ENCODE results near the gene OR4D2.
"Not testable (repeated sequence)": the region's sequence is repeated elsewhere in the genome, so short reads cannot be mapped to it uniquely, and the experiment has no call there.

The OR4D2 gene

DNA sequence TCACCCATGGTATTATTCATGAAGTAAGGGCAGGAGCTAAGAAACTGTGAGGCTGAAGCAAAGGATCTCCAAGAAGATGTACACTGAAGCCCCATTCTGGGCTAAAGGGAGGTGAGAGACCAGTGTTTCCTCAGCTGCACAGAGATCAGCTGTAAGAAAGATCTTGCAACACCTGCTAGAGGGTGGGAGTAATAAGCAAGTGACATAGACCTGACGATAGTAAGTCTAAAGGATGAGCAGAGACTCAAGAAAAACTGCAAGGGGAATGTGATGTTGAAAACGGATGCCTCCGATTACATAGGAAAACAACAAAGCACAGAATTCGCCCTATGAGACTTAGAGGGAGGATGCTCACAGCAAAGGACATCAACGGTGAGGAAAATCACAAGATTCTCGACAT, at the start of gene OR4D2:
Gene OR4D2 (plus strand): TSS at position 301 of the 400 bp plus-strand sequence. CDS start 2,674 bp downstream, outside the sequence.
- DNase-seq (ENCODE audit: low spot score), result no peak

DNA sequence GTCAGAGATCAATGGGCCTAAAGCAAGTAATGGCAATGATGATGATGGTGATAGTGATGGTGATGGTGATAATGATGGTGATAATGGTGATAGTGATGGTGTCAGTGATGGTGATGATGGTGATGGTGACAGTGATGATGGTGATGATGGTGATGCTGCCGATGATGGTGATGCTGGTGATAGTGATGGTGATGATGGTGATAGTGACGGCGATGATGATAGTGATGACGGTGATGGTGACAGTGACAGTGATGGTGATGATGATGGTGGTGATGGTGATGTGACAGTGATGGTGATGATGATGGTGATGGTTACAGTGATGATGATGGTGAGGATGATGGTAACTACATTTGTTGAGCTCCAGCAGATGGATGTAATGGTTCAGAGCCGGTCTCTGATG, 49.4 kb upstream of the OR4D2 start:
- no peak for DNase-seq (ENCODE audit: low spot score)

DNA sequence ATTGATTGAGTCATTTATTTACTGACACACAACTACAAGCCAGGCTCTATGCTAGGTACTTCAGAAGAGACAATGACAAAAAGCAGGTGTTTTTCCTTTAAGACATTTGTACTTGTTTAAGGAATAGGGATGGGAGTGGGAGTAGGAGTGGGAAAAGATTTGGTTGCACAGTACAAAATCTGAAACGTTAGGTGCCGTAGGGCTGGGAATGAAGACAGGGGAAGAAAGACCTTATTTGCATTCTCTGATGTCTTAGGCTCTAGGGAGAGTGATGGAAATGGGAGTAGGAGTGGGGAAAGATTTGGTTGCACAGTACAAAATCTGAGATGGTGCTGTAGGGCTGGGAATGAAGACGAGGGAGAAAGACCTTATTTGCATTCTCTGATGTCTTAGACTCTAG, 47.3 kb upstream of the OR4D2 start:
- no peak for DNase-seq (ENCODE audit: low spot score)

DNA sequence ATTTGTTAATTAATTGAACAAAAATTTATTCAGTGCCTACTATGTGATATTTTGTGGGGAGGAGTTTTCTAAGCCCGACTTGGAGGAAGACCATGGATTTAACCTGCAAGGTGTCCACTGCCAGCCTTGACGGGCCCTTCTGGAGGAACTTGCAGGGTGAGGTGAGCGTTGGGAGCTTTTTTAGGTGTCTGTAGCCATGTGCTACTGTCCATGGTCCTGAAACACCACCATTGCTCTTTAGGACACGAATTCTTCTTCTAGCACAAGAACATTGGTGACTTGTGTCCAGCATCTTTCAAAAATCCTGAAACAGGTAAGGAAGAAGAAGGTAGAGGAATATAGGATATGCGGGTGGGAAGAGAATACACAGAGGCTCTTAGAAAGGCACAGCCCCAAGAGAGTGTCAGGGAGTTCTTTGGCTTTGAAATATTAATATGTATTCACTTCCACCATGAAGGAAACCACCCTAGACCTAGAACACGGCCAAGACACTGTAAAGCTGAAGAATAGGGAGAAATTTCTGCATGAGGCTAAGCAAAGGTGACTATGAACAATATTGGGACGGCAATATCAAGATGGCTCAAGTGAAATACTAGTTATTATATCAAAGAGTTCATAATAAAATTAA, 46.5 kb upstream of the OR4D2 start:
- peak; percentile 41 for DNase-seq (ENCODE audit: low spot score)

DNA sequence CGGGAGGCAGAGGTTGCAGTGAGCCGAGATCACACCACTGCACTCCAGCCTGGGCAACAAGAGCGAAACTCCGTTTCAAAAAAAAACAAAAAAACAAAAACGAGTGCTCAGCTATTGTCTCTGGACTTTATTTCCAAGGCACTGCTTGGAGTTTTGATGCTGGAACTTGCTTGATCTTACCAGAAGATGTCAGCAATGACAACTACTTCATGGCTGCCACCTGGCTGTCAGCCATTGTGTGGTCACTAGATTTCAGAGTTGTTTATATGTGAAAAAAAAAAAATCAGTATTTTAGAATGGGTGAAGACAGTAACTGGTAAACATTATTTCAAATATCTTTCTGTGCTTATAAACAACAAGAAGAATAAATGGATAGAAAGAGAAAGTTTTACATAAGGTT, 44.9 kb upstream of the OR4D2 start:
- DNase-seq (ENCODE audit: low spot score), result peak; percentile 60

DNA sequence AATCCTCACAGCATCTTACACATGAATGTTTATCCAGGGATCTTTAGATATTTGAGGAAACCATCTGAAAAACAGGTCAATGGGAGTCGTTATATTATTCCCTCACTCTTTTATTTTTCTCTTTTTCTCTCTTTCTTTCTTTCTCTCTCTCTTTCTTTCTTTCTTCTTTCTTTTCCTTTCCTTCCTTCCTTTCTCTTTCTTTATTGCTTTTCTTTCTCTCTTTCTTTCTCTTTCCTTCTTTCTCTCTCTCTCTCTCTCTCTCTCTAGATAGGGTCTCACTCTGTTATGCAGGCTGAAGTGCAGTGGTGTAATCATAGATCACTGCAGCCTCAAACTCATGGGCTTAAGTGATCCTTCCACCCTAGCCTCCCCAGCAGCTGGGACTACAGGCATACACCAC, 38.9 kb upstream of the OR4D2 start:
- no peak for DNase-seq (ENCODE audit: low spot score)

DNA sequence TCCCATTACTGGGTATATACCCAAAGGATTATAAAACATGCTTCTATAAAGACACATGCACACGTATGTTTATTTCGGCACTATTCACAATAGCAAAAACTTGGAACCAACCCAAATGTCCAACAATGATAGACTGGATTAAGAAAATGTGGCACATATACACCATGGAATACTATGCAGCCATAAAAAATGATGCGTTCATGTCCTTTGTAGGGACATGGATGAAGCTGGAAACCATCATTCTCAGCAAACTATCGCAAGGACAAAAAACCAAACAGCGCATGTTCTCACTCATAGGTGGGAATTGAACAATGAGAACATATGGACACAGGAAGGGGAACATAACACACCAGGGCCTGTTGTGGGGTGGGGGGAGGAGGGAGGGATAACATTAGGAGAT, 34.1 kb upstream of the OR4D2 start:
- not testable (repeated sequence) for DNase-seq (ENCODE audit: low spot score)

DNA sequence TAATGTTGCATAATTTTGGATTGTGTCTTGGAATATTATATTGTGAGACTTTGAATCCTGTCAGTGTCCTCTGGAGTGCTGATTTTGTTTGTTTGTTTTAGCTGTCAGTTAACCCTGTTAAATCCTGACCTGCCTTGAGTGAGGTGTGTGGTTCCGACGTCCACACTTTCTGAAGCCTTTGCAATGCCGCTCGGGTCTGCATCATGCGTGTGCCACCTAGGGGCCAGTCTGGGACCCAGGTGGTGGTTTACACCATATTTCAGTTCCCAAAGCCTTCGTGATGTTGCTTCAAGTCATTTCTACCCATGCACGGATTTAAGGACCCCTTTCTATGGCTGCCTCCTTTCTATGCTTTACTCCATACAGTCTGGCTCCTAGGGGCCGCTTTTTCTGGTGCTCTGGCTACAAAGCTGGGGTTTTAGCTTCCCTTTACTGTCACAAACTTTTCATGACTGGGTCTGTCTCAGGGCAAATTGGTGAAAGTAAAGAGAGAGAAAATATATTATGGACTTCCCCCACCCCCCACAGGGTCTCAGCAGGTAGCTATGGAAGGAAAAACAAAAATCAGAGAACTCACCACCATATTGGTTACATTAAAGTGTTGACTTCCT, 30.0 kb upstream of the OR4D2 start:
- no peak for DNase-seq (ENCODE audit: low spot score)

DNA sequence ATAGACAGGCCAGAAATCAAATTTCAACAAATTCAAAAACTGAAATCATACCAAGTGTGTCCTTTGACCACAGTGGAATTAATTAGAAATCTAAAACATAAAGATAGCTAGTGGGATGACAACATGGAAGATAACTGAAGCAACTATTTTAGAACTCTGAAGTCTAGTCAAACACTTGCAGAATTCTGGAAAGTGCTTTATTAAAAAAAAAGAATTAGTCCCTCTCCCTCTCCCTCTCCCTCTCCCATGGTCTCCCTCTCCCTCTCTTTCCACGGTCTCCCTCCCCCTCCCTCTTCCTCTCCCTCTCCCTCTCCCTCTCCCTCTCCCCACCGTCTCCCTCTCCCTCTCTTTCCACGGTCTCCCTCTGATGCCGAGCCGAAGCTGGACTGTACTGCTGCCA, 25.3 kb upstream of the OR4D2 start:
- no peak for DNase-seq (ENCODE audit: low spot score)

DNA sequence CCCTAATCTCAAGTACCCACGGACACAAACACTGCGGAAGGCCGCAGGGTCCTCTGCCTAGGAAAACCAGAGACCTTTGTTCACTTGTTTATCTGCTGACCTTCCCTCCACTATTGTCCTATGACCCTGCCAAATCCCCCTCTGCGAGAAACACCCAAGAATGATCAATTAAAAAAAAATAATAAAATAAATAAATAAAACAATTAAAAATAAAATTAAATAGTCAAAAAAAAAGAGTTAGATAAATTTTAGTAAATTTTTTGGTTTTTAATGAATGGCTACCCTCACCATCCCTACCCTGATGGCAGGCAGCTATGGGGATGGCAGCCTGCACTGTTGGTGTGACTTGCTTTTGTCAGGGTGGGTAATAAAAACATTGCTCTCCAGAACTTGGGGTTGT, 23.4 kb upstream of the OR4D2 start:
- not testable (repeated sequence) for DNase-seq (ENCODE audit: low spot score)

DNA sequence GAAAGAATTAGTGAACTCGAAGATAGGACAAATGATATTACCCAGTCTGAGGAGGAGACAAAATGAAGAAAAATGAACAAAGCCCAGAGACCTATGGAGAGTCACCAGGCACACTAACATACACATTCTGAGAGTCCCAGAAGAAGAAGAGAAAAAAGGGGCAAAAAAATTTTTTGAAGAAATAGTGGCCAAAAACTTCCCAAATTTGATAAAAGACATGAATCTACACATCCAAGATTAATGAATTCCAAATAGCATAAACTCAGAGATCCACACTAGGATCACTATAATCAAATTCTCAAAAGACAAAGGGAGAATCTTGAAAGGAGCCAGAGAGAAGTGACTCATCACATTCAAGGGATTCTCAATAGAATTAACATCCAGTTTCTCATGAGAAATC, 22.0 kb upstream of the OR4D2 start:
- DNase-seq (ENCODE audit: low spot score), result no peak

DNA sequence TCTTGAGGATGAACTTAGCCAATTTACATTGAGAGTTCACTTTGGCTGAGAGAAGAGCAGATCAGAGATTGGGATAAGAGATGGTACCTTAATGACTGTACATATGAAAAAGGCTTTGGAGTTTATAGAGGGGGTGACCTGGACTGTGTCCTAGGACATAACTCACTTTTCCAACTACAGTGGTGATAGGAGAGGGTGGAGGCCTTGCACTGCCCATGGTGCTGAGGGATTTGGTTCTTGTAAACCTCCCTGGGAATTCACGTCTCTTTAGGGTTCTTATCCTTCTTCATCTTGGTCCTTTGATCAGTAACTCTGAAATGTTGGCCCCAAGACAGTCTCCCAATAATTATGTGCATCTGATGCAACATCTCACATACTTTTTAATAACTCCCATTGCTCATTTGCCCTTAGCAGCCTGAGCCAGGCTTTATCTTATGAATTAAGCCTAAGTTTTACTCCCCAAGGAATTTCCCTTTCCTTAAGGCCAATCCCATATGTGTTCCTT, 18.8 kb upstream of the OR4D2 start, which contains the start of gene OR4D1:
Gene OR4D1 (plus strand): TSS at position 455 of the 505 bp plus-strand sequence. CDS start 6,770 bp downstream, outside the sequence.
- DNase-seq (ENCODE audit: low spot score), result no peak

DNA sequence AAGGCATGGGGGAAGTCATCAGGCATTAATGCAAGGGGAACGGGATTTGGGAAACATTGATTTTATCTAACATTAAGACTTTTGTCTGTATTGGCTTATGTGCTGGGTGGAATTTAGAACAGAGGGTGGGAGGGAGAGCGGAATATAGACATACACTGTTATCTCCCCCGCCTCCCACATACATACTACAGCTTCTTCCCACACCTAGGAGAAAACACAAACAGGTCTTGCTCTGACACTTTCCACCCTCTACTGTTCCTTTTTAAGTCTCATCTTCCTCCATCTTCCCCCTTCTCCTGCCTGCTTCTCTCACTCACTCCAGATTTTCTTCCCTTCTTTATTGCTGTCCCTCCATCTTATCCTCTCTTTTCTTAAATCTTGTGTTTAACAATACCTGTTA, 18.2 kb upstream of the OR4D2 start:
- DNase-seq (ENCODE audit: low spot score), result no peak

DNA sequence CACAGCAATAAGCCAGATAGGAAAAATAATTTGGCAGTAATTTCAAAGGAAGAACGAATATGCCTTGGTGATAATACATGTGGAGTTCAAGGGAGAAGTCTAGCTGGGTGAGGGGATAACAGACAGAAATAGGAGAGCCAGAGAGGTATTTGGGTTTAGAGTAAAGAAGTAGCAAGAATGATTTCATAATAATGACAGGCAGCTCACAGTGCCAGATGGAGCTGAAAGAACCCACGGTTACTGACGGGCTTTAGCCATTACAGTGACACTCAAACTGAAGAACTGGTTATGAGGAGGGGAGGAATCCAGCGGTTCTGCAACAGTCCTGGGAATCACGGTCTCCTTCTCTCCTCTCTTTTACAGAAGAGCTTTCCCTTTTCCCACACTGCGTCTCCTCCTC, 16.4 kb upstream of the OR4D2 start:
- no peak for DNase-seq (ENCODE audit: low spot score)

DNA sequence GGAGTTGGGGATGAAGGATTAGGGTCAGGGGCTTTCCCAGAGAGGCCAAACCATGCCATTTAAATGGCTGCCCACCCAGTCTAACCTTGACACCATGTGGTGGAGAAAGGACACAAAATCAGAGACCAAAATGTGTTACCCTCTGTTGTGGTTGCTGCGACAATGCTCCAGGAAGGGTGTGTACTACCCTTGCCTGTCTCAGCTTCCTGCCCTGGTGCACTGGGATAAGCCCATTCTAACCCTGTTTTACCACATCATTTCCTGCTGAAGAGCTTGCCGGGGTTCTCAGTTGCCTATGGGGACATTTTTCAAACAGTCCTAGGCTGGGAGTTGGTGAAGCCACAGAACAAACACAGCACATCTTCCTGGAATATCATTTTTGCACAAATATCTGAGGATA, 13.7 kb upstream of the OR4D2 start:
- DNase-seq (ENCODE audit: low spot score), result peak; percentile 83

DNA sequence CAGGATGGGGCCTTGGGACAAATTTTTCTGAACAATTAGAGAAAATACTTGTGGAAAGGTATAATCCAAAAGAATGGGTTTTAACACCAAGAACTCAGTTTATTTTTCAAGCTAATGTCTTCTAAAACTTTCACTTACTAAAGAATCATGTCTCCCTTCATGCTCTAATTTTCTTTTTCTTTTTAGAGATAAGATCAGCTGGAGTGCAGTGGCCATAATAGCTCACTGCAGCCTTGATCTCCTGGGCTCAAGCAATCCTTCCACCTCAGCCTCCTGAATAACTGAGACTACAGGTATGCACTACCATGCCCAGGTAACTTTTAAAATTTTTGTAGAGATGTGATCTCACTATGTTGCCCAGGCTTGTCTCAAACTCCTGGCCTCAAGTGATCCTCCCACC, 13.1 kb upstream of the OR4D2 start:
- no peak for DNase-seq (ENCODE audit: low spot score)

DNA sequence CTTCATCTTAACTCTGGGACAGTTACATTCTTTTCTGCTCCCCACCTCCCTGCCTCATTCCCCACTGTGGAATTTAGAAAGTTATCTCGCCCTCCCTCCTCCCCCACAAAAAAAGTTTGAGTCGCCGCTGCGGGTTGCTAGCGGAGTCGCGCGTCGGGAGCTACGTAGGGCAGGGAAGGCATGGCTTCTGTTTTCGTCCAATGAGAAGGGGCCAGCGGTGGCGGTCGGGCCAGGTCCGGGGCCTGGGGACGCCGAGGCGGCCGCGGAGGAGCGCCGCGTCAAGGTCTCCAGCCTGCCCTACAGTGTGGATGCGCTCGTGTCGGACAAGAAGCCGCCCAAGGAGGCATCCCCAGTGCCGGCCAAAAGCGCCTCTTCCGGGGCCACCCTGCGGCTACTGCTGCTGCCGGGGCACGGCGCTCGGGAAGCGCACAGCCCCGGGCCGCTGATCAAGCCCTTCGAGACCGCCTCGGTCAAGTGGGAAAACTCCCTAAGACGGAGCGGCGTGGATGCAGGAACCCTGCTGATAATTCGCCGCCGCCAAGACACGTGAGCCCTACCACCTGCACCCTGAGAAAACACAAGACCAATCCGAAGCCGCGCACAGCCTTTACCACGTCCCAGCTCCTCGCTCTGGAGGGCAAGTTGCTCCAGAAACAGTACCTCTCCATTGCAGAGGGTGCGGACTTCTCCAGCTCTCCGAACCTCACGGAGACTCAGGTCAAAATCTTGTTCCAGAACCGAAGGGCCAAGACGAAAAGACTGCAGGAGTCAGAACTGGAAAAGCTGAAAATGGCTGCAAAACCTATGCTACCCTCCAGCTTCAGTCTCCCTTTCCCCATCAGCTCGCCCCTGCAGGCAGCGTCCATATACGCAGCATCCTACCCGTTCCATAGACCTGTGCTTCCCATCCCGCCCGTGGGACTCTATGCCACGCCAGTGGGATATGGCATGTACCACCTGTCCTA, 9.7 kb upstream of the OR4D2 start:
- peak; percentile 62 for DNase-seq (ENCODE audit: low spot score)

DNA sequence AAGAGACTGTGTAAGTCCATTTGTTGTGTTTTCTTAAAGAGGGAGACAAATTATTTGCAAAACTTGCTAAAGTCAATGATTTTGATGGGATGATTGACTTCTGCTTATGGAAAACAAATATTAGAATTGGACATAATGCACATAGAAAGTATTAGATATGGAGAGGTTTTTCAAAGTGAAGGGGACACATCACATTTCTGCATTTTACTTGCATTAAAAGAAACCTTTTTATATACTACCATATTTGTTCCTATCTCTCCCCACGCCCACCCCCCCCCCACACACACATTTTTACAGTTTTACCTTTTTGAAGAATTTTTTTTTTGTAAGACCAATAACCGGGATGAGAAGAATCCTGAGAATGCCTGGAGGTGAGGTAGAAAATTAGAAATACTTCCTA, 8.6 kb upstream of the OR4D2 start:
- no peak for DNase-seq (ENCODE audit: low spot score)

DNA sequence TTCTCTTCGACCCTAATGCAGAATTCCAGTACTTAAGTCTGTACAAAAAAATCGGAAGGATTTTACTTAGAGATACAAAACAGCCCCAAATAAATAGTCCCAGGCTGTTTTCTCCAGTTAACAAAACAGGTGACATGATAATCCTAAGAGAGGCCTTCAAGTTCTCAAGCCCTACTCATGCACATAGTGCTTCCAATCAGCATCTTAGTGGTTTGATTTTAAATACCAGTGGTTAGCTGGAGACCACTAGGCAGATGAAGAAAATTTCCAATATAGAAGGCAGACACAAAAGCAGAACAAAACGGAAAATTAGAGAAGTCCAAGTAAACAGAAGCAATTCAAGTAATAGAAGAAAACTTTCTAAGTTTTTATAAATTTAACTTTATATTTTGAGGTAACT, 5.2 kb upstream of the OR4D2 start:
- DNase-seq (ENCODE audit: low spot score), result no peak

DNA sequence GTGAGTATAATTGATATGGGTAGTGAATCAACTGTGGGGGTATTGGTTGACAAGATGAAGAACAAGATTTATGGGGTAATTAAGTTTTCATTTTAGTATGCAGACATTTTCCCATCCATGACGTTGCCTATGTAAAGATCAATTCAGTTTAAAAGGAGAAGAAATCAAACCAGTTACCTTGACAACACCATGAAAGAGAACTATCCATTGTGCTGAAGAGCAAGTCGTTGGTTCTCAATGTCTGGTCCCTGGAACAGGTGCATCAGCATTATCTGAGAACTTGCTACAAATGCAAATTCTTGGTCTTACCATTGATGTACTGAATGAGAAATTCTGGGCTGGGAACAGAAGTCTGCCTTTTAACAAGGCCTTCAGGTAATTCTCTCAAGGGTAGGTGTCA, 801 bp upstream of the OR4D2 start:
- DNase-seq (ENCODE audit: low spot score), result no peak

DNA sequence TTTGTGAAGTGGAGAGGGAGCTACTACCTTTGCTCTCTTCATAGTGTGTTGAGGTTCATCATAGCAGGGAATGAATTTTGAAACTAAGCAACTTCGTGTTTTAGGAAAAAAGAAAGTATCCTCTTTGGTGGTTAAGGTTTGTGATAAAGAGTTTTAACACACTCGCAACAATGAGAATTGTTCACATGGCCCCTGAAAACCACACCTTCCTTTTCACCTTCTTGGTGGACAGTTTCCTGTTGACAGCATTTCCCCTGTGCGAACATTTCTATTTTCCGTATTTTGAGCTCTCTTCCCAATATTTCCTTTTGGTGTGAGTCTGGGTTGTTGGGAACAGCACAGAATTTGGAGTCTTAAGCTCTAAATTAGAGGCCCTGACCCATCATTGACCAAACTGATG, 3.8 kb downstream of the OR4D2 start:
- peak; percentile 26 for DNase-seq (ENCODE audit: low spot score)

DNA sequence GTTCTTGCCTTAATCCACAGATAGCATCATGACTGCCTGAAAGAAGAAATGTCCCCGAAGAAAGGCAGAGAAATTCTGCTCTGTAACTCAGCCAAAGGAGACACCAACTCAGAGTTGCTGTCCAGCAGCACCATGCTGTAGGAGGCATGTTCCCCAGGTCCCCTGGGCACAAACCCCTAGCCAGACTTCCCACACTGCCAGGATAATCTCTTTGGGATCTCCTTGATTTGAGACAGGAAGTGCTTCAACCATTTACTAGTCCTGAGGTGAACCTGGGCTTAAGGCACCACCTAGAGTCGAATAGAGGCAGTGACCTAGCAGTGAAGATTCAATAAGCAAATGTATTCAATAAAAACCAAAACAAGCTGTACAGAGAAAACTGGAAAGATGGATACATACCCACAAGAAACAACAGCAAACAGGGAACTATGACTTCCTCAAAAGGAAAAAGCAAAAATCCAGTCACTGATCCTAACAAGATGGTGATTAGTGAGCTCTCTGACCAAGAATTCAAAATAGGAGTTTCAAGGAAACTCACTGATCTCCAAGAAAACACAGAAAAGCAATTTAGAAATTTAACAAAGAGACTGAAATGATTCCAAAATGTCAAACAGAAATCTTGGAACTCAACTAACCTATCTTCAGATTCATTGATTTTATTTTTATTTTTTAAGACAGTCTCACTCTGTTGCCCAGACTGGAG, 5.7 kb downstream of the OR4D2 start:
- peak; percentile 64 for DNase-seq (ENCODE audit: low spot score)
